Activated gamma-delta T cell treated with Interleukin-2 at 50 U/mL for 16 hours (primary cell): ENCODE results near the gene UNC5A.

ENCODE experiments used
- DNase-seq: peaks from one replicate; pipeline ENCODE4 v3.0.0-alpha.2; 2020

The UNC5A gene

DNA sequence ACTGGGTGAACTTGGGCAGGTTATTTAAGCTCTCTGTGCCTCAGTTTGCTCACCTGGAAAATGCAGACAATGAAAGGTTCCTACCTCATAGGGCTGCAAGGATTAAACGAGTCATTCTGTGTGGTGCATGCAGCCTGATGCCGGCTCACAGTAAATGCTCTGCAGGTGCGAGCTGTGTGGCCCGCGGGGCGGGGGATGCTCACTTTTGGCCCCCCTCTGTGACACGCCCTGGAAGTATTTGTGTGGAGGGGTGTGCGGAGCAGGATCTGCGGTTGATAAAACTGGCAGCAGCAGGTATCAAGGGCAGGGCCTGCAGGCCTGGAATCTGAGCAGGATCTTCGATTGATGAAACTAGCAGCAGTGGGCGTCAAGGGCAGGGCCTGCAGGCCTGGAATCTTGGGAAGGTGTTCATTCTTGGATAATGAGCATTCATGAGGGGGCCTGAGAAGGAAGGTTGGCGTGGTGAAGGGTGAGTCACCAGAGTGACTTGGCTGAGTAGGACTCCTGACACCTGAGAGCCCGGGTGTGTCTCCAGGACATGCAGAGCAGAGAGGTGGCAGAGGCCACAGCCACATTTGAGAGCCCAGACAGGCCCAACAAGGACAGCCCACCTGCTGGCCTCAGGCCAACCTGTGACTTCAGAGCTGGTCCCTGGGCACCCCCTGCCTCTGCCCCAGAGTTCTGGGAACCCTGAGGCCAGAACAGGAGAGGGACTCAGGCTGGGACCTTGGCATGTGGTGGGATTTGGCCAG, 11.9 kb downstream of the UNC5A start:
- no peak for DNase-seq

DNA sequence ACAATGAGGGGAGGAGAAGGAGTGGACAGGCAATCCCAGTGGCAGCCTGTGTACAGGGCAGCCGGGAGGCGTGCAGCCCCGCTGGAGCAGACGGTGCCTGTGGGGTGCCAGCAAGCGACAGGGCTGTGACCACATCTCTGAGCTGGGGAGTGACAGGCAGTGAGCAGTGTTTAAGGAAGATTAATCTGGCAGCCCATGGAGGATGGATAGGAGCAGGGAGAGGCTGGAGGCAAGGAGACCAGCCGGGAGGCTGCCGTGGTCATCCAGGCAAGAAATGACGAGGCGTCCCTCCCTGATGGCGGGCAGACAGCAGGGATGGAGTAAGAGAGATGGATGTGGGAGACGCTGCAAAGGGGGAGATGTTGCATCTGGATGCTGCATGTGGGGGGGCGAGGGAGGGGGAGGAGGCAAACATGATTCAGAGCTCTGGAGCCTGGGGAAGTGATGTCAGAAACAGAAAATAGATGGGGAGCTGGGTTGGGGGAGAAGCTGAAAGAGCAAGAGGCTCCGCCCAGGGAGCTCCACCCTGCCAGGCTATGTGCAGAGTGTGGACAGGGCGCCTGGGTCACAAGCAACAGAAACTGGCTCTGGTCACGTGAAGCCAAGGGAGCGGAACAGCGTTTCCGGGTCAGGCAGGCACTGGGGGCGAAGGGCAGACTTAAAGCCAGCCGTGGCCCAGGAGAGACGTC, 12.6 kb downstream of the UNC5A start:
- DNase-seq: no peak

DNA sequence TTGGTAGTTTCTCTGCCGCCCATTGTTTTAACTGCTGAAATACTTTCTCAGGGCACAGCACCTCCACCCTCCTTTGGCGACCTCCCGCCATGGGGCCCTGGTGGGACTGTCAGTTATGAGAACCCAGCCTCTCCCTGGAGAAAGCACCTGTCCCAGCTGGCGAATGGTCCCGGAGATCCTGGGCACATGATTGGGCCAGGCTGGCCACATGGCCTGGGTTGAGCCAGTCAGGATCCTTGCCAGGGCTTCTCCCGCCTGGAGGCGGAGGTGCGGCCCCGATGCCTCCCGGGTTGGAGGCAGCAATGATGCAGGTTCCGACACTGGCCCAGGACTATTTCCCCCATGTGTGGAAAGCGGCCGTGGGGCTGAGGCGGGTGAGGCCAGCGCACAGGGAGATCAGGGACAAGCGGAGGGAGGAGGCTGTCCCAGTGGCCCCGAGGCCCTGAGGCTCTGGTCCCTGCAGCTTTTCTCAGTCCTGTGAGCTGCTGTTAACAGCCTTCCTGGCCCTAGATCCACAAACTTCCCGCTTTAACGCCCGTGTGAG, 13.6 kb downstream of the UNC5A start:
- no peak for DNase-seq

DNA sequence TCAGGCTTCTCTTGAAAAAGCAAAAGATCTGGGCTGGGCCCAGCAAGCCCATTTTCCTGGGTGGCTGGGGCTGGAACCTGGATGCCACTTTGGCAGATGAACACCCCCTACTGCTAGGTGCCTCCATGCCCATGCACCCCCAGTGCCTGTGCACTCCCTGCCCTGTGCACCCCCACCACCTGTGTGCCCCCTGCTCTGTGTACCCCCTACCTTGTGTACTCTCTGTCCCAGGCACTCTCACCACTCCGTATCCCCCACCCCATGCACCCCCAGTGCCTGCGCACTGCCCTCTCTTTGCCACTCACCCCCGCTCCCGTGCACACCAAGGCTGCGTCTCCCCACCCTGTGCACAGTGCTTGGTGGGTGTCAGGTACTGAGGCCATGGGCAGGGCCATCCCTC, 14.2 kb downstream of the UNC5A start:
- DNase-seq: no peak

DNA sequence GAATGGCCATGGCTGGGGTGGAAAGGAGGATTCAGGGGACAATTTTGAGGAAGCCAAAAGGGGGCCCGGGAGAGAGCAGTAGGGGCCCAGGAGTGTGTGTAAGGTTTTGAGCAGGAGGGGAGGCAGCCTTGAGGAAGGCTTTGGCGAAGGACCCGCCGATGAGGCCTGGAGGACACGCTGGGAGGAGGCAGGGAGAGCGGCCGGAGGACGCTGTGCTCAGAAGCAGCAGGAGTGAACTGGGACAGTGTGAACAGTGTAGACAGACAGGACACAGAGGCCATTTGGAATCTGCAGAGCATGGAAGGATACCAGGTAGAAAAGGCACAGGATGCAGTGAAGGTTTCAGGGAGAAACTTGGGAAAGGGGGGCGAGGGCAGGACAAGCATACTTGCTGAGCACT, 14.9 kb downstream of the UNC5A start:
- no peak for DNase-seq

DNA sequence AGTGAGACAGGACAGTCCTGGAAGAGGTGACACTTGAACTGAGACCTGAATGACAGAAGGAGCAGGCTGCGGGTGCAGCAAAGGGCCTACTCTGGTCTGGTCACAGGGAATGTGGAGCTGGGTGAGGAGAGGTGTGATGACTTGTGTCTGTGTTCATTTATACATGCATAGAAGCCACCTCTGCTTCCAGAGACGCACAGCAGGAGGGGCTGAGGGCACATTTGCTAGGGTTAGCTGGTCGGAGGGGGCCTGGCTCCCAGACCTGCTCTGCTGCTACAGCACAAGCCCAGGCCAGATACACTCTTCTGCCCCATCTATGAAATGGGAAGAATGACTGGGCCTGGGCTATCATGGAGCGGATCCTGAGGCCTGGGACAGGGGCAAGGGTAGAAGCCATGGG, 15.6 kb downstream of the UNC5A start:
- DNase-seq: no peak

DNA sequence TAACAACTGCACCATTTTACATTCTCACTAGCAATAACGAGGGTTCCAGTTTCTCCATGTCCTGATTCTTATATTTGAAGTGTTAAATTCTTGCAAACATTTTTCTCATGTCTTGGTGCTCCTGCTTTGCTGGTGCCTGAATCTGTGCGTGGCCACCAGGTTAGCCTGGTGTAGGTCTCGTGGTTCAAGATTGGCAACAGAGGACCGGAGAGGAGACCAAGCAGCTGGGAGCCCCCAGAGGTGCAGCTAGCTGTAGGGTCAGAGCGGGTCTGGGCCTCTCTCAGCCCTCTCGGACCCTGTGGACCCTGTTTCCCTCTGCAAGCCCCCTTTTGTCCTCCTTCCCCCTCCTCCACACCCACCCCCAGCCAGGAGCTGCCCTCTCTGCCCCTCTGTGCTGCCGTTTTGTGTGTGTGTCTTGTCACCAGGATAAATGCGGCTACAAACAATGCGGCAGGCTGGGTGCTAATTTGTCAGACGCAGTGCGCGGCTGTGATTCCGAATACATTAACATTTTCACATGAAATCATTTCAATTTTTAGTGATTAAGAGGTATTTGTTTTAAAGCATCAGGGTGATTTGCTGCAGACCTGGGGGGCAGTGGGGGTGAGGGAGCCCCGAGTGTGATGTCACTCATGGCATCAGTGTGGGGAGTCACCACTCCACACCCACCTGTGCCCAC, 17.5 kb downstream of the UNC5A start:
- no peak for DNase-seq

DNA sequence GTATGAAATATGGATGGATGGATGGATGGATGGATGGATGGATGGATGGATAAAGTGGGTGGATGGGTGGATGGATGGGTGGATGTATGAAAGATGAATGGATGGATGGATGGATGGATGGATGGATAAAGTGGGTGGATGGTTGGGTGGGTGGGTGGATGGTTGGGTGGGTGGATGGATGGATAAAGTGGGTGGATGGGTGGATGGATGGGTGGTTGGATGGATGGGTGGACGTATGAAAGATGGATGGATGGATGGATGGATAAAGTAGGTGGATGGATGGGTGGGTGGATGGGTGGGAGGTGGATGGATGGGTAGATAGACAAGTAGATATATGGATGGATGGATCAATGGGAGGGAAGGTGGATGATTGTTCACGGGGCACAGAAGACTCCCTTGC, 19.0 kb downstream of the UNC5A start:
- DNase-seq: no peak

DNA sequence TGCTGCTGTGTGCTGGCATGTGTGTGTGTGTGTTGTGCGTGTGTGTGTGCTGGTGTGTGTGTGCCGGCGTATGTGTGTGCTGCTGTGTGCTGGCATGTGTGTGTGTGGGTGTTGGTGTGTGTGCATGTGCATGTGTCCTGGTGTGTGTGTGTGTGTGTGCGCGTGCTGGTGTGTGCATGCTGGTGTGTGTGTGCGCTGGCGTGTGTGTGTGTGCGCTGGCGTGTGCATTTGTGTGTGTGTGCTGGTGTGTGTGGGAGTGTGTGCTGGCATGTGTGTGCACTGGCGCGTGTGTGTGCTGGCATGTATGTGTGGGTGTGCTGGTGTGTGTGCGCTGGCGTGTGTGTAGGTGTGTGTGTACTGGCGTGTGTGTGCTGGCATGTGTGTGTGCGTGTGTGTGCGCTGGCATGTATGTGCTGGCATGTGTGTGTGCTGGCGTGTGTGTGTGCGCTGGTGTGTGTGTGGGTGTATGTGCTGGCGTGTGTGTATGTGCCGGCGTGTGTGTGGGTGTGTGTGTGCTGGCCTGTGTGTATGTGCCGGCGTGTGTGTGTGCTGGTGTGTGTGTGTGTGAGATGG, 20.1 kb downstream of the UNC5A start:
- no peak for DNase-seq

DNA sequence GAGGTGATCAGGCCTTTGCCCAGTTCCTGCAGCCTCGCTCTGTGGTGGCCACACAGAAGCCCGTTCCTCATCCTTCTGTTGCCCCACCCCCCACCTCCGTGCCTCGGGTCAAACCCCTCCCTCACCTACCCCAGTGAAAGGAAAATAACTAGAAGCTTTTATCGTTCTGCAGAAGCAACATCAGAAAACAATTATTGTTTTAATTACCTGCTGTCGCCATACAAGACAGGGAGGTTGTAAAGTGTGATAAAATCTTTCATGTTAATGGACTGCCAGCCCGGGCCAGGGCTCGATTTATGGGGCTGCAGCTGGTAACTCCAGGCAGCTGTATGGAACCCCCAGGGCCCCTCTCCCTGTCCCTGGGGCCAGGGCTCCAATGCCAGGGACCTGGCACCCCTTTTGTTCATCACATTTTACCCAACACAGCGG, 20.6 kb downstream of the UNC5A start:
- no peak for DNase-seq

DNA sequence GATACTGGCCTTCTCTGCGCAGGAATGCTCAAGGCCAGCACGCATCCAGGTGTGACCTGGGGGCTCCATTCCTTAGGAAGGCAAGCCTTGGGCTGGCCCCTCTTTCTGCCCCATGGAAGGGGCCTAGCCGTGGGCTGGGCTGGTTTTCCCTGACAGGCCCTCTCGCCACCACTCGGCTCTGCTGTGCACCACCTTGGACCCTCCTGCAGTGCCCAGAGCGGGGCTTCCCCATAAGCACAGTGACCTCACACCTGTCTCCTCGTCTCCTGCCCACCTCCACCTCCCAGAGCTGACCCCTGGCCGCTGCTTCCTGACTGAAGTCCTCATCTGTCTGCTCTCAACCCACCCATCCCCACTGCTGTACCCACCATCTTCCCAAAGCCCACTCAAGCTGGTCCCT, 21.1 kb downstream of the UNC5A start:
- DNase-seq: no peak

DNA sequence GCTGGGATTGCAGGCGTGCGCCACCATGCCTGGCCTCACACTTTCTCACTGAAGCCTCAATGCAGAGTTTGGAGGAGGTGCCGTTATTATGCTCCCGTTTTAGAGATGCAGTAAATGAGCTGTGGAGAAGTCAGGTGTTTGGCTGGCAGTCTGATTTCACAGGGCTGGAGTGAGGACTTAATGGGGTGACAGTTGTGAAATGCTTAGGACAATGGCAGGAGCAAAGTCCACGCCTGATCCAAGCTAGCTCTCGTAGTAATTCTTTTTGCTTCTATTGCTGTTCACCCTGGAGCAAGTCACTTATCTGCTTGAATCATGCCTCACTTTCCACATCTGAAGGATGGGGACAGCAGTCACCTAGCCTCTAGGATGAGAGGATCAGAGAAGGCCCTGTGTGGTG, 21.8 kb downstream of the UNC5A start:
- DNase-seq: no peak

DNA sequence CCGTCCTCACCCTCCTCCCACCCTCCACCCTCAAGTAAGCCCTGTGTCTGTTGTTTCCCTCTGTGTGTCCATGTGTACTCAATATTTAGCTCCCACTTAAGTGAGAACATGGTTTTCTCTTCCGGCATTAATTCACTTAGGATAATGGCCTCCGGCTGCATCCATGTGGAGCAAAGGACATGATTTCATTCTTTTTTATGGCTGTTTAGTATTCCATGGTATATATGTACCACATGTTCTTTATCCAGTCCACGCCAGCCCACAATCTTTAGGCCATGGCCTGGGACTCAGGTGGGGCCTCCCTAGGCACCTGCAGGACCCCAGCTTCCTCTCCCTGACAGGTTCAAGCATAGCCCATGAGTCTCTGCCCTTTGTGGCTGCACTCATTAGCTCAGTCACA, 22.9 kb downstream of the UNC5A start:
- no peak for DNase-seq

DNA sequence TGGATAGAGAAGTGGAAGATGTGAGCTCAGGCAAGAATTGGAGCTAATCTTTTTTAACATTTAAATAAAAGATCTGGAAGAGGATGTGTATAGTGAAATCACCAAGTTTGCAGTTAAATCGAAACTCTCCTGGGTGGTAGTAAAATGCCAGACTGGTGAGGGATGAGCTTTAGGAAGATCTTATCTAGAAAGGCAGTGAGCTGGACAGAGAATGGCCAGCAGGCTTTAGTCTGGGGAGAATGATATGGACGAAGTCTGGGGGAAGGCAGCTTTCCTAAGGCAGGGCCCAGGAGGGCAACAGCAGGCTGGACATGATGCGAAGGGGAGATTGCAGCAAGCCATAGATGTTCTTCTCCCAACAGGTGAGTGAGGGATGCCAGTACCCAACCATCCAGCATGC, 25.6 kb downstream of the UNC5A start:
- DNase-seq: no peak

DNA sequence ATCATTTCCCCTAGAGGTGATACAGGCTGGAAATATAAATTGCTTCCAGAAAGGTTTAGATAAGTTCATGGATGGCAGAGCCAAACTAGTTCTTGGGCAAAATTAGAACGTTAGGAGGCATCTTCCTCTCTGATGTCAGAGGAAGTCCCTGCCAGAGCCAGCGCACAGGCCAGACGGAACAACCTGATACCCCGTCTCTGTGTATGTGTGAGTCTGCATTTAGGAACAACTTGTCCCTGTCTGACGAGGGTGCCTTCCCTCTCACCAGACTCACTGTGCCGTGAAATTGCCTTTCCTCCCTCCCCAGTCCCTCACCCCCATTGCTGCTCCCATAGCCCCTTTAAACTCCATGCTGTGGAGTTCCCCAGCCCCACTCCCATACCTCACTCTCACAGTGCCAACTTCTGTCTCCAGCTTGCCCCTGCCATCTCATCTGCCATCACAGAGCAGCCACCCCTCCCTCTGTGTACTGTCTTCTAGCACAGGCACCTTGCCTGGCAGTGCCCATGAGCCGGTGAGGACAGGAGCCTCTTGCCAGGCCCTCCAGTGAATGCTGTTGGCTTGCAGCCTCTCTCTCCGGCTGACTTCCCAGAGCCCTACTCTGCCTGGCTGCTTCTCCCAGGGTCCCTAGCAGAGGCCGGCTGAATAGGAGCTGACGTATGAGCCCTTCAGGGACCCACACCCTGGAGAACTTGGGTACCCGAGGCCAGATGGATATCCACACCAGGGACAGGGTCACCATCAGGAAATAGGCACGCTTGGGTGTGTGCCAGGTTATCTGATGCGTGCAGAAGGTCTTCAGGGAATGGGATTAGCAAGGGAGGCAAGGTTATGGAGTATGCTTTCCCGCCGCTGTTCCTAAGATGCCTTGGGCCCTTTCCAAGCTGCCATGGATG, 26.7 kb downstream of the UNC5A start:
- no peak for DNase-seq

DNA sequence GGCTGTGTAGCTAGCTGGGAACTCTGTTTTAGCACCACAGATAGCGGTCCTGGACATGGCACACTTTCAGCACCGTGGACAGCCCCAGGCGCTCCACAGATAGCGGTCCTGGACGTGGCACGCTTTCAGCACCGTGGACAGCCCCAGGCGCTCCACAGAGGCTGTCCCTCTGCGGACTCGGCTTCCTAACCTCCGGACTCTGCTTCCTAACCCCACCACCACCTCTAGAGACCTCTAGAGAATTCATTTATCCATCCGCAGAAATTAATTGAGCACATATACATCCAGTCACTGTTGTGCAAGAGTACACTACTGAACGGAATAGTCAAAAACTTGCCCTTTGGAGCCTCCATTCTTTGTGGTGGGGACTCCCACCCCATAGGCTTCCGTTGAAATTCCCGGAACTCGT, 27.4 kb downstream of the UNC5A start:
- peak; percentile 58 for DNase-seq

DNA sequence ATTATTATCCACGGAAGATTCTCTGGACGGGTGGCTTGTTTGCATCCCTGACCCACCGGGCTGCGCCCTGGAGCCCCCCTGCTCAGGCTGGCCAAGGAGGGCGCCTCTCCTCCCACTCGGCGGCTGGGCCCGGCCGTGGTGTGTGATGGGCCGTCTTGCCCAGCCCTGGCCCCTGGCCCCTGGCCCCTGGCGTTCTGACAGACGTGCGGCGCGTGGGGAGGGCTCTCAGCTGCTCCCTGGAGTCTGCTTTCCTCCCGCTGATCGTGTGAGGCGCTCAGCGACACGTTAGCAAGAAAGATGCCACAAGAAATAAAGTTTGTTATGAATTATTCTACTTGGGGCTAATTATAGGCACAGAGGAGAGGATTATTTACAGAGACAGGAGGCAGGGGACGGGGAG, 33.3 kb downstream of the UNC5A start:
- DNase-seq: no peak

DNA sequence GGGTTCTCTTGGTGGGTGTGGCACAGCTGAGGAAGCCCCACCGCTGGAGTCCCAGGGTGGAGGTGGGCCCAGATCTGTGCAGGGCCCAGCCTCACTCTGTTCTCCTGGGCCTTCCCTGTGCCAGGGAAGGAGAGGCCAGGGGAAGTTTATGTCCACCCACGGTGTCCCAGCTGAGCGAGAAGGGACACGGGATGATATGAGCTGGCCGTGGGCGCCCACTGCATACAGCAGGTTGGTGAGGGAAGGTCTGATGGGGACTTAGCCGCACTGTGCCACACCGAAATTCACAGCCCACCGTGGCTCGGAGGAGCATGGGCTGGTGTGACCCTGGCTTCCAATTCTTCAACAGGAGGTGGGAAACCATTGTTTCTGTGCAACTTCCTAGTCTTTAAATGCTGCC, 33.9 kb downstream of the UNC5A start:
- DNase-seq: no peak

DNA sequence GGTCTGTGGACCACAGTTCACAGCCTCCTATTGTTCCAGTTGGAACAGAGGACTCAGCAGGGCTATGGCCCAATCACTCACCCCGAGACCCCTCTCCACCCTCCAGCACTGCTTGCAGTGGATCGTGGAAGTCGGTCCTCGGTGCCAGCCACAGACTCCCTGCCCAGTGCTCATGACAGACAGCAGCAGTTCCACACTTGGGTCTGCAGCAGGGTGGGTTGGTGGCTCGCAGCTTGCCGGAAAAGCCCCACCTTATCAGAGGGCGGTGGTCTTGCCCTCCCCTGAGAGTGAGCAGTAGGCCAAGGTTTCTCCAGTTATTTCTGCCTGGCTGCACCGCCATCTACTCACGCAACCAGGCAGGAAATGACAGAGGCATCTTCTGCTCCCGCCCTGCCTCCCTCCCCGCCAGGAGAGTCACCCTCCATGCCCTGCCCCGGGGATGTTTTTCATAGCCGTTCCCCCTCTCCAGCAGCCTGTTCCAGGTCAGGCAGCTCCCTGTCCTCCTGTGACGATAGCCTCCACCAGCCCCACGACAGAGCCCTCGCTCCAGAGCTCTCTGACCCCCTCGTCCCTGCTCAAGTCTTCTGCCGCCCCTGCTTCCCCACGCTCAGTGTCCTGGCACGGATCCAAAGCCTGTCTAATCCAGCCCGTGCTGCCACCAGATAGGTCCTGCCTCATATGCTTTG, 34.5 kb downstream of the UNC5A start:
- DNase-seq: no peak

DNA sequence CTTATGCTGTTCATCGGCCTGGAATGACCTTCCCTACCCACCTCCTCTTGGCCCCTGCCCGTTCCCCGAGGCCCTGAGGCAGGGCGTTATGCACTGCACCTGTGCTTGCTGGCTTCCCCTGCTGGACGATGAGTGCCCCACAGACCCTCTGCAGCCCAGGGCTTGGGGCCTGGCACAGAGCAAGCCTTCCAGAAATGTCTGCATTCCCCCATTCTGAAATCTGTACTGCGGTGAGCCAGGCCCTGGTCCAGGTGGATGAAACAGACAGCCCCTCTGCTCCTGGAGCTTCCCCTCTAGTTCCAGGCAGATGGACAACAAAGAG, 35.0 kb downstream of the UNC5A start:
- no peak for DNase-seq

DNA sequence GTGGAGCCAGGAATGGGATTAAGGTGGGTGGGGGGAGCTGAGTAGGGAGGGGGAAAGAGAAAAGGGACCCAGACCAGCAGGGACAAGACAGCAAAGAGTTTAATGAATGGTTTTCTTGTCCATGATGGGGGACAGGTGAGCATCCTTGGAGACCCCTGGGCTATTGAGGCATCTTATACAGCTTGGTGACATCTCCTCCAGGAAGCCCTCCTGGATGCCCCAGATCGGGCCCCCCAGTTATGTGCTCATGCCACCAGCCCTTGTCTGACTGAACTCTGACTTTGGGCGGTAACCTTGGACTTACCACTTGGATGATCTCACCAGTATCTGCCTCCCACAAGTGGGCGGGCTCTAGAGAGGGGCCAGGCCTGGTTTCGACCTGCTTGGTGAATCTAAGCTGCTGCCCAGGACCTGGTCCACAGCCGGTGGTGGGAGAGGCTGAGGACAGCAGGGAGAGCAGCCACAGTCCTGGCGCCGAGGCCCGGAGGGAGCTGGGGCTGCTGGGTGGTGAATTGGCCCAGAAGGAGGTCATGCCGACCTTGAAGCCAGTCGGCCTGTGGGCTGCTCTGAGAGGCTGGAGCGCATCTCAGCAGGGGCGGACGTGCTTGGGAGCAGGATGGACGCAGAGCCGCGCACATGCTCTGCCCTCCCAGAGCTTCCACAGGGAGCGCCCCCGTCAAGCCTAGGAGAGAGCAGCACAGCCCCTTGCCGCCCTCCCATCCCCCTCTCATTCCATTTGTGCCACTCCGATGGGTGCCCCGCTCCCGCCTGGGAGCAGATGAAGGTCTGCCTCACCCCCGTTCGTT, 36.2 kb downstream of the UNC5A start:
- DNase-seq: no peak
